Choroid plexus epithelial cell (primary cell): ENCODE data around the gene PJA2.
A peak's percentile ranks its signal among the peaks of the same experiment; 100 is the strongest.

Experiments used
- DNase-seq: peaks from one replicate; pipeline ENCODE4 v3.0.0-alpha.2; 2010; ENCODE audit warnings: low read depth
- H3K4me3 ChIP-seq: 2 replicates; pipeline ENCODE4 v1.5.1; 2011; ENCODE audit warnings: low read depth, mild to moderate bottlenecking, control low read depth, low read length, moderate library complexity
- TF ChIP-seq, protein P1 (sequence below): conservative IDR thresholded peaks from 2 replicates; pipeline ENCODE4 v1.5.1; 2011; ENCODE audit warnings: low read depth, mild to moderate bottlenecking, control low read depth, inconsistent platforms, low read length, moderate library complexity

The PJA2 gene, protein sequence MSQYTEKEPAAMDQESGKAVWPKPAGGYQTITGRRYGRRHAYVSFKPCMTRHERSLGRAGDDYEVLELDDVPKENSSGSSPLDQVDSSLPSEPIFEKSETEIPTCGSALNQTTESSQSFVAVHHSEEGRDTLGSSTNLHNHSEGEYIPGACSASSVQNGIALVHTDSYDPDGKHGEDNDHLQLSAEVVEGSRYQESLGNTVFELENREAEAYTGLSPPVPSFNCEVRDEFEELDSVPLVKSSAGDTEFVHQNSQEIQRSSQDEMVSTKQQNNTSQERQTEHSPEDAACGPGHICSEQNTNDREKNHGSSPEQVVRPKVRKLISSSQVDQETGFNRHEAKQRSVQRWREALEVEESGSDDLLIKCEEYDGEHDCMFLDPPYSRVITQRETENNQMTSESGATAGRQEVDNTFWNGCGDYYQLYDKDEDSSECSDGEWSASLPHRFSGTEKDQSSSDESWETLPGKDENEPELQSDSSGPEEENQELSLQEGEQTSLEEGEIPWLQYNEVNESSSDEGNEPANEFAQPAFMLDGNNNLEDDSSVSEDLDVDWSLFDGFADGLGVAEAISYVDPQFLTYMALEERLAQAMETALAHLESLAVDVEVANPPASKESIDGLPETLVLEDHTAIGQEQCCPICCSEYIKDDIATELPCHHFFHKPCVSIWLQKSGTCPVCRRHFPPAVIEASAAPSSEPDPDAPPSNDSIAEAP

DNA sequence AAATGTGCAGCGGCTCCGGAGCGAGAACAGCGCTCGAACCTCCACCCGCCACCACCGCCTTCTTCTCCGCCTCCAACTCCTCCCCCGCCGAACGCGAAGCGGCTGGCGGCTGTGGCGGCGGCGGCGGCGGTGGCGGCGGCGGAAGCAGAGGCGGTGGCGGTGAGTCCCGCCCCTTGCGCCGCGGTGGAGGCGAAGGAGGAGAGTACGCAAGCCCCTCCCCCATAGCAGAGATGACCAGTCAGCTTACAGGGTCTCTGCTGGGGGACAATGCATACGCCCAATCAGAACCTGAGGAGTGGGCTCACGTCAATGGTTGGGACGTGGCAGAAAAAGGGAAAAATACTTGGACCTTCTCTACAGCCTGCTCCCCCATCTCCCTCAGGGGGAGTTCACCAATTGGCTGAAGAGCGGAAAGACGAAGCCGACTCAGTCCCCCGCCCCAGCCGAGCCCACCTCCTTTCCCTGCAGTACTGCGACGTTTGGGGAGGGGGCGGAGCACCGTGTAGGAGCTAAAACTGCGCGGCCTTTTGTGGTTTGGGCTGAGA is at the start of gene PJA2:
PJA2 (minus strand) TSS at position 131 of the 545 bp plus-strand sequence. CDS start 26,541 bp downstream, outside the sequence.
- TF ChIP-seq, protein P1, sequence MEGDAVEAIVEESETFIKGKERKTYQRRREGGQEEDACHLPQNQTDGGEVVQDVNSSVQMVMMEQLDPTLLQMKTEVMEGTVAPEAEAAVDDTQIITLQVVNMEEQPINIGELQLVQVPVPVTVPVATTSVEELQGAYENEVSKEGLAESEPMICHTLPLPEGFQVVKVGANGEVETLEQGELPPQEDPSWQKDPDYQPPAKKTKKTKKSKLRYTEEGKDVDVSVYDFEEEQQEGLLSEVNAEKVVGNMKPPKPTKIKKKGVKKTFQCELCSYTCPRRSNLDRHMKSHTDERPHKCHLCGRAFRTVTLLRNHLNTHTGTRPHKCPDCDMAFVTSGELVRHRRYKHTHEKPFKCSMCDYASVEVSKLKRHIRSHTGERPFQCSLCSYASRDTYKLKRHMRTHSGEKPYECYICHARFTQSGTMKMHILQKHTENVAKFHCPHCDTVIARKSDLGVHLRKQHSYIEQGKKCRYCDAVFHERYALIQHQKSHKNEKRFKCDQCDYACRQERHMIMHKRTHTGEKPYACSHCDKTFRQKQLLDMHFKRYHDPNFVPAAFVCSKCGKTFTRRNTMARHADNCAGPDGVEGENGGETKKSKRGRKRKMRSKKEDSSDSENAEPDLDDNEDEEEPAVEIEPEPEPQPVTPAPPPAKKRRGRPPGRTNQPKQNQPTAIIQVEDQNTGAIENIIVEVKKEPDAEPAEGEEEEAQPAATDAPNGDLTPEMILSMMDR: peak; percentile 46
- peak within 1 kb of the TSS; percentile 76 for H3K4me3 ChIP-seq
- DNase-seq: peak; percentile 100

DNA sequence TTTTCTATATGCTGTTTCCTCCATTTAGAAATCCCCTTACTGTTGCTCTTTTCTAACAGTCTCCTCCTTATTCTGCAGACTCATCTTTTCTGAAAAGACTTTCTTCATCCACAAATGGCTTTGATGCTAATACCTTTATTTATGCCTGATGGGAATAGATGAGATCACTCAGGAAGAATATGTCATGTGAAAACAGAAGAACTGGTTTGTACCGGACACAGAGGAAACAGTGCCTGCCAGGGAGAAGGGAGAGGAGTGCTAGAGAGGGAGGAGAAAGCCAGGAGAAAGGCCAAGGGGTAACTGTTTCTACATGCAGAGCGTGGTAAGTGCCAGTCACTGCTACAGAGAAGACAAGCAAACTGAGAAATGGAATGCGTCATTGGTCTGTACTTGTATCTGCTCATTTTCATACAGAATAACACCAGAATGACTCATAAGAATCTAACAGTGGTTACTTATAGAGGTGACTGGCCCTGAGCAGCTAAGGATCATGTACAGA is 45.9 kb upstream of the PJA2 start:
- no peak overlapping the region for H3K4me3 ChIP-seq
- peak; percentile 100 for DNase-seq
- TF ChIP-seq, protein P1: no peak

DNA sequence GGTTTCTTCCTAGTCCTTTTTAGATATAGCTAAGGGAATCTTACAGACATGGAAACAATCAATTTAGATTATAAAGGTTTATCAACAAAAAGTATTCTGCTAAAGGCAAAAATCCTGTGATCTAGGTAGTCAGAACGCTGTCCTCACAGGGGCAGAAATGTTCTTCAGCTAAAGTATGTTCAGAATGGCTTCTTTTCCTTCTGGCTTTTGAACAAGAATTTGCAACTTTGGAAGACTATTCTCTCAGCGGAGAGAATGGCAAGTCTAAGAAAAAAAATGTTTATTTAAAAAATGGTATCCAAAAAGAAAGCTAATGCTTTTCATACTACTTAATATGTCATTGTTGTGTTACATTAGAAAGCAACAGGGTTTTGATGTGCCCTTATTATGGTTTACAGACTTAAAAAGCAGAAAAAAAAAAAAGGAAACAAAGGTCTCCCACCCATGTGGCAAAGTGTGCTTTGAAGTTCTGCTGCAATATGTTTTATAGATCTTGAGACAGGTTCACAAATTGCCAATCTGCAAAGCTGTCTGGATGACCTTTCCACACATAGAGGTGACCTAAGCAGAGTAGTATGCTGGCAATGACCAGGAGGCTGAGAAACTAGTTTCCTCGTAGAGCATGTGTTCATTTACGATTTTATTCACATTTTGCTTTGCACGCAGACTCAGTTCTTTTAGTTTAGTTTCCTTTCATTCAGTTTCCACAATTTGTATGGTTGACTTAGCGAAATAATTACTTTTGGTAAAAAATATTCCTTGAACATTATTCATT is 45.1 kb upstream of the PJA2 start:
- H3K4me3 ChIP-seq: no peak overlapping the region
- peak; percentile 79 for DNase-seq
- TF ChIP-seq, protein P1: no peak

GRCh38 chr5:109453251-109453650 is 43.5 kb upstream of the PJA2 start:
- TF ChIP-seq, protein P1: no peak
- peak; percentile 35 for DNase-seq
- H3K4me3 ChIP-seq: no peak overlapping the region

DNA sequence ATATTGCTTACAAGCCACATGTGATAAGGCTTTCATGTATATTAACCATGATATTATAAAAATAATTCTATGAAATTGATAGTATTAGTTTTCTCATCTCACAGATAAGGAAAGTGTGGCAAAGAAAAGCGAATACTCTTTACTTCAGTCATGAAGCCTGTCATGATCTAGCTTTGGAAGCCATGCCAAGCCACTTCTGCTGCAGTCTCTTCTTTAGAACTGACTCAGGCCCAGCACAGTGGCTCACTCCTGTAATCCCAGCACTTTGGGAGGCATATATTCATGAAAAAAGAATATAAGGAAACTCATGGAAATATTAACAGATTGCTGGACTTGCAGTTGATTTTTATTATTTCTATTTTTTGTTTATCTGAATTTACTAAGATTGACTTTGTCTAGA is 42.9 kb upstream of the PJA2 start:
- no peak for DNase-seq
- TF ChIP-seq, protein P1: no peak
- no peak overlapping the region for H3K4me3 ChIP-seq

GRCh38 chr5:109451146-109451545 is 41.4 kb upstream of the PJA2 start:
- H3K4me3 ChIP-seq: no peak overlapping the region
- DNase-seq: no peak
- TF ChIP-seq, protein P1: no peak
